Neural cell (in vitro differentiated cells): ENCODE measurements around the gene IGSF5. TPM values are rescaled to one million over a fixed set of nuclear protein-coding genes. Genes with fewer than 3 reads are reported as not detected.

Experiments used
- H2AFZ ChIP-seq: fragments of 200-600, 300-800 bp; sonication (generic), shearing (Covaris generic); 2 replicates; pipeline ENCODE4 v1.6.0; 2014; ENCODE audit warnings: low read depth, mild to moderate bottlenecking, antibody characterized with exemption, low read length, moderate library complexity
- H3F3A ChIP-seq: fragments of 200-600 bp; shearing (Covaris generic); 2 replicates; pipeline ENCODE4 v1.6.1; 2016; ENCODE audit warnings: mild to moderate bottlenecking, moderate library complexity, mixed read lengths, antibody characterized with exemption, low read length; ENCODE audit not compliant: insufficient read depth, poor library complexity, severe bottlenecking
- H3K27ac ChIP-seq: fragments of 200-600, 300-800 bp; sonication (generic), shearing (Covaris generic); 2 replicates; pipeline ENCODE4 v1.5.1; 2014; ENCODE audit warnings: mild to moderate bottlenecking, low read length, moderate library complexity
- H3K27me3 ChIP-seq: fragments of 300-800, 200-600 bp; sonication (generic), shearing (Covaris generic); 2 replicates; pipeline ENCODE4 v1.6.0; 2014; ENCODE audit warnings: mild to moderate bottlenecking, low read depth, low read length, moderate library complexity; ENCODE audit not compliant: insufficient read depth
- H3K36me3 ChIP-seq: fragments of 300-800, 200-600 bp; sonication (generic), shearing (Covaris generic); 2 replicates; pipeline ENCODE4 v1.5.1; 2014; ENCODE audit warnings: mild to moderate bottlenecking, antibody characterized with exemption, low read length, moderate library complexity; ENCODE audit not compliant: insufficient read depth
- H3K4me2 ChIP-seq: fragments of 300-800, 200-600 bp; sonication (generic), shearing (Covaris generic); 2 replicates; pipeline ENCODE4 v1.6.0; 2014; ENCODE audit warnings: mild to moderate bottlenecking, low read length
- H3K4me3 ChIP-seq: fragments of 300-800, 200-600 bp; sonication (generic), shearing (Covaris generic); 2 replicates; pipeline ENCODE4 v1.5.1; 2014; ENCODE audit warnings: mild to moderate bottlenecking, low read length, moderate library complexity
- H3K79me2 ChIP-seq: fragments of 200-600 bp; shearing (Covaris generic); replicated peaks from 2 replicates; pipeline ENCODE4 v1.6.0; 2014; ENCODE audit warnings: mild to moderate bottlenecking, low read length, moderate library complexity; ENCODE audit not compliant: insufficient read depth
- H3K9ac ChIP-seq: fragments of 300-800, 200-600 bp; sonication (generic), shearing (Covaris generic); 2 replicates; pipeline ENCODE4 v1.6.1; 2016; ENCODE audit warnings: mild to moderate bottlenecking, low read length, mixed read lengths
- H3K9me2 ChIP-seq: fragments of 200-600 bp; shearing (Covaris generic); 2 replicates; pipeline ENCODE4 v1.6.1; 2016; ENCODE audit warnings: mild to moderate bottlenecking, low read length, mixed read lengths; ENCODE audit not compliant: insufficient read depth
- H3K9me3 ChIP-seq: fragments of 200-600, 300-800 bp; sonication (generic), shearing (Covaris generic); 2 replicates; pipeline ENCODE4 v1.6.1; 2016; ENCODE audit warnings: mild to moderate bottlenecking, mixed run types, low read length, moderate library complexity, mixed read lengths
- H4K20me1 ChIP-seq: fragments of 200-600 bp; shearing (Covaris generic); 2 replicates; pipeline ENCODE4 v1.6.1; 2016; ENCODE audit warnings: mild to moderate bottlenecking, mixed run types; ENCODE audit not compliant: insufficient read depth
- CTCF ChIP-seq: fragments of 450-650 bp; IDR thresholded peaks from 2 replicates; pipeline ENCODE4 v1.5.1; 2014; ENCODE audit warnings: antibody characterized with exemption, mild to moderate bottlenecking, moderate library complexity; ENCODE audit not compliant: poor library complexity, severe bottlenecking
- EP300 ChIP-seq: fragments of 450-650 bp; conservative IDR thresholded peaks from 2 replicates; pipeline ENCODE4 v1.6.1; 2014; ENCODE audit warnings: antibody characterized with exemption, mild to moderate bottlenecking, moderate library complexity; ENCODE audit not compliant: poor library complexity, severe bottlenecking
- EZH2 ChIP-seq: fragments of 200-600, 300-800 bp; shearing (Covaris generic), sonication (generic); IDR thresholded peaks from 2 replicates; pipeline ENCODE4 v1.6.1; 2014; ENCODE audit warnings: antibody characterized with exemption, low read length, borderline replicate concordance, mild to moderate bottlenecking; ENCODE audit not compliant: insufficient read depth, poor library complexity, severe bottlenecking
- MXI1 ChIP-seq: fragments of 450-650 bp; conservative IDR thresholded peaks from 2 replicates; pipeline ENCODE4 v1.6.1; 2014; ENCODE audit warnings: antibody characterized with exemption, mild to moderate bottlenecking; ENCODE audit not compliant: poor library complexity, severe bottlenecking
- POLR2AphosphoS5 ChIP-seq: IDR thresholded peaks from 2 replicates; pipeline ENCODE4 v1.6.1; 2012
- RAD21 ChIP-seq: fragments of 450-650 bp; conservative IDR thresholded peaks from 2 replicates; pipeline ENCODE4 v1.6.1; 2014; ENCODE audit warnings: antibody characterized with exemption, mild to moderate bottlenecking, moderate library complexity
- REST ChIP-seq: IDR thresholded peaks from 2 replicates; pipeline ENCODE4 v1.6.1; 2012; ENCODE audit warnings: borderline replicate concordance
- SMC3 ChIP-seq: fragments of 450-650 bp; conservative IDR thresholded peaks from 2 replicates; pipeline ENCODE4 v1.6.1; 2014; ENCODE audit warnings: antibody characterized with exemption, mild to moderate bottlenecking, moderate library complexity; ENCODE audit not compliant: poor library complexity
- TAF1 ChIP-seq: IDR thresholded peaks from 2 replicates; pipeline ENCODE4 v1.6.1; 2012; ENCODE audit warnings: low read depth
- polyA plus RNA-seq: library from polyadenylated mRNA; depleted of rRNA; stranded (reverse); fragments of >200 nt; gene quantifications from 2 replicates; pipeline ENCODE4 v1.2.3, GENCODE V29; 2014

IGSF5 gene
- polyA plus RNA-seq, 1 donor from 2014 or later: 1.1 TPM

GRCh38 chr21:39710866-39711265, 34.1 kb upstream of the IGSF5 start:
- no peaks in the 10 kb centered on the region for H3K9me2 ChIP-seq
- H2AFZ ChIP-seq: no peak overlapping the region
- no peak overlapping the region for H3K9ac ChIP-seq
- no peaks in the 10 kb centered on the region for H3K9me3 ChIP-seq
- H3F3A ChIP-seq: no peaks in the 10 kb centered on the region
- no peak overlapping the region for H3K27ac ChIP-seq
- H3K4me2 ChIP-seq: no peak overlapping the region
- TF ChIP-seq RAD21 (no peak), EP300 (no peak), TAF1 (no peak), CTCF (no peak), EZH2 (no peak), POLR2AphosphoS5 (no peak), SMC3 (no peak), REST (no peak), MXI1 (no peak)
- H3K79me2 ChIP-seq: no peaks in the 10 kb centered on the region
- H3K36me3 ChIP-seq: no peaks in the 10 kb centered on the region
- H4K20me1 ChIP-seq: no peaks in the 10 kb centered on the region
- no peak overlapping the region for H3K4me3 ChIP-seq
- no peaks in the 10 kb centered on the region for H3K27me3 ChIP-seq

GRCh38 chr21:39712273-39712672, 32.7 kb upstream of the IGSF5 start:
- TF ChIP-seq RAD21 (no peak), EZH2 (no peak)
- no peaks in the 10 kb centered on the region for H3K9me2 ChIP-seq
- H3K9me3 ChIP-seq: no peaks in the 10 kb centered on the region
- no peak overlapping the region for H3K4me3 ChIP-seq
- H4K20me1 ChIP-seq: no peaks in the 10 kb centered on the region
- H3K27me3 ChIP-seq: no peaks in the 10 kb centered on the region
- no peaks in the 10 kb centered on the region for H3K36me3 ChIP-seq
- no peak overlapping the region for H2AFZ ChIP-seq
- H3K79me2 ChIP-seq: no peaks in the 10 kb centered on the region
- H3K9ac ChIP-seq: no peak overlapping the region
- H3K27ac ChIP-seq: no peak overlapping the region
- H3F3A ChIP-seq: no peaks in the 10 kb centered on the region
- no peak overlapping the region for H3K4me2 ChIP-seq

DNA sequence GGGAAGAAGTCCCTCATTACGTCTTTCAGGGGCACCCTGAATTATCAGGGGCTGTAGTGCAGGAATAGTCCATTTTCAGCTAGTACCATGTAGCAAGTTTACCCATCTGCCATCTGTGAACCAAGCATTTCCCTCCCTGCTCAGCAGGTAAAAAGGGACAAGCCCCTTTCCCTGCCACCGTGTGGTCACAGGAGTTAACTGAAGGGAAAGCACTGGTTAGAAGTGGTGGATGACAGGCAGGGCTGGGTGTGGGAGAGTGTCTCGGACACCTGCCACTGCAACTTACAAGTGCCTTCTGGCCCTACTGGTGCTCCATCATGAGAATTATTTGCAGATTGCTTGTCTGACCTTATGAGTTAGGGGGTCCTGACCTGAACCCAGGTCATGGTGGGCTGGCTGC, 32.0 kb upstream of the IGSF5 start:
- Histone ChIP-seq H3K4me3 (no peak overlapping the region), H3K9me3 (no peaks in the 10 kb centered on the region), H3K9me2 (no peaks in the 10 kb centered on the region), H2AFZ (no peak overlapping the region), H3K79me2 (no peaks in the 10 kb centered on the region), H3K9ac (no peak overlapping the region), H4K20me1 (no peaks in the 10 kb centered on the region), H3K4me2 (no peak overlapping the region), H3K27ac (no peak overlapping the region), H3K36me3 (no peaks in the 10 kb centered on the region), H3F3A (no peaks in the 10 kb centered on the region), H3K27me3 (no peaks in the 10 kb centered on the region)
- no peak for TF ChIP-seq EZH2
- no peak for TF ChIP-seq POLR2AphosphoS5
- TF ChIP-seq EP300: no peak
- no peak for TF ChIP-seq SMC3
- no peak for TF ChIP-seq TAF1
- no peak for TF ChIP-seq REST
- no peak for TF ChIP-seq MXI1
- no peak for TF ChIP-seq RAD21
- no peak for TF ChIP-seq CTCF
